ENCODE results near the gene MEGF6. TPM values are rescaled to one million over a fixed set of nuclear protein-coding genes. Genes with fewer than 3 reads are reported as not detected.

Gene MEGF6
- total RNA-seq, 1 experiment from 2014 or later = 32.4 TPM

GRCh38 chr1:3627515-3628253 is 16.4 kb upstream of the MEGF6 start:
- H3K9me3 Mint-ChIP-seq (ENCODE audit: low read depth, unreplicated experiment) = no peaks in the 10 kb centered on the region
- CTCF ChIA-PET = no interaction called here
- TF ChIP-seq CTCF (IDR thresholded peaks at IDR 0.05; ENCODE audit: unreplicated experiment) = no peak
- no peak overlapping the region for H3K27ac Mint-ChIP-seq (ENCODE audit: unreplicated experiment)
- no peak for DNase-seq
- H3K4me1 Mint-ChIP-seq (ENCODE audit: low read depth, unreplicated experiment) = peaks cover 14% of the 10 kb centered on the region
- no peaks in the 10 kb centered on the region for H3K27me3 Mint-ChIP-seq (ENCODE audit: unreplicated experiment)
- peaks cover 35% of the 10 kb centered on the region for H3K36me3 Mint-ChIP-seq (ENCODE audit: insufficient read depth, unreplicated experiment)
- no TSS peak for BruUV-seq (replicated peaks)
- no peak overlapping the region for H3K4me3 Mint-ChIP-seq (ENCODE audit: low read depth, unreplicated experiment)
- intact Hi-C loops (cut with micrococcal nuclease; ENCODE audit: unreplicated experiment) = no loop called here

- CTCF ChIA-PET = no interaction called here
- no peak for DNase-seq
- no TSS peak for BruUV-seq (replicated peaks)
- Mint-ChIP-seq H3K36me3 (ENCODE audit: insufficient read depth, unreplicated experiment) (peaks cover 35% of the 10 kb centered on the region), H3K27me3 (ENCODE audit: unreplicated experiment) (no peaks in the 10 kb centered on the region), H3K9me3 (ENCODE audit: low read depth, unreplicated experiment) (no peaks in the 10 kb centered on the region), H3K4me1 (ENCODE audit: low read depth, unreplicated experiment) (peaks cover 14% of the 10 kb centered on the region), H3K27ac (ENCODE audit: unreplicated experiment) (no peak overlapping the region), H3K4me3 (ENCODE audit: low read depth, unreplicated experiment) (peak overlapping the region; percentile 85)
- intact Hi-C loops (cut with micrococcal nuclease; ENCODE audit: unreplicated experiment) = no loop called here
- no peak for TF ChIP-seq CTCF (IDR thresholded peaks at IDR 0.05; ENCODE audit: unreplicated experiment)
Measured at GRCh38 chr1:3626025-3626424, 14.7 kb upstream of the MEGF6 start.

- H3K27ac Mint-ChIP-seq (ENCODE audit: unreplicated experiment) = no peak overlapping the region
- CTCF ChIA-PET = no interaction called here
- H3K27me3 Mint-ChIP-seq (ENCODE audit: unreplicated experiment) = no peaks in the 10 kb centered on the region
- peak overlapping the region; percentile 85 for H3K4me3 Mint-ChIP-seq (ENCODE audit: low read depth, unreplicated experiment)
- DNase-seq = peak; percentile 9
- H3K9me3 Mint-ChIP-seq (ENCODE audit: low read depth, unreplicated experiment) = no peaks in the 10 kb centered on the region
- H3K4me1 Mint-ChIP-seq (ENCODE audit: low read depth, unreplicated experiment) = peaks cover 14% of the 10 kb centered on the region
- TF ChIP-seq CTCF (IDR thresholded peaks at IDR 0.05; ENCODE audit: unreplicated experiment) = no peak
- peaks cover 33% of the 10 kb centered on the region for H3K36me3 Mint-ChIP-seq (ENCODE audit: insufficient read depth, unreplicated experiment)
- no TSS peak for BruUV-seq (replicated peaks)
- intact Hi-C loops (cut with micrococcal nuclease; ENCODE audit: unreplicated experiment) = no loop called here
Measured at GRCh38 chr1:3625151-3625907, 14.0 kb upstream of the MEGF6 start.

GRCh38 chr1:3624200-3625136 is 13.2 kb upstream of the MEGF6 start, which contains the start of gene TPRG1L:
TSS of gene TPRG1L (plus strand) at chr1:3625015. CDS start at chr1:3625073, 58 bp downstream.
- Mint-ChIP-seq H3K4me1 (ENCODE audit: low read depth, unreplicated experiment) (peaks cover 14% of the 10 kb centered on the region), H3K27ac (ENCODE audit: unreplicated experiment) (peak within 1 kb of the TSS; percentile 34), H3K9me3 (ENCODE audit: low read depth, unreplicated experiment) (no peaks in the 10 kb centered on the region), H3K36me3 (ENCODE audit: insufficient read depth, unreplicated experiment) (peaks cover 27% of the 10 kb centered on the region), H3K27me3 (ENCODE audit: unreplicated experiment) (no peaks in the 10 kb centered on the region), H3K4me3 (ENCODE audit: low read depth, unreplicated experiment) (peak within 1 kb of the TSS; percentile 85)
- DNase-seq = peak; percentile 96
- CTCF ChIA-PET = no interaction called here
- TF ChIP-seq CTCF (IDR thresholded peaks at IDR 0.05; ENCODE audit: unreplicated experiment) = no peak
- BruUV-seq (replicated peaks) = no TSS peak
- intact Hi-C loops (cut with micrococcal nuclease; ENCODE audit: unreplicated experiment) = no loop called here

Data from Calu3 (cell line).